HEK293 (cell line): Measurements from ENCODE around the gene UTP14C.

ENCODE experiments used
- CTCF ChIP-seq: fragments of 450-650 bp; formaldehyde crosslinking; IDR thresholded peaks from 2 replicates; pipeline ENCODE4 v1.5.1; 2016; ENCODE audit warnings: missing biosample characterization, missing genetic modification characterization
- ZXDB ChIP-seq: fragments of 450-650 bp; formaldehyde crosslinking; IDR thresholded peaks from 2 replicates; pipeline ENCODE4 v1.5.1; 2016; ENCODE audit warnings: missing biosample characterization, missing genetic modification characterization
- TF ChIP-seq, protein P1 (sequence below): fragments of 450-650 bp; IDR thresholded peaks from 2 replicates; pipeline ENCODE4 v1.5.1; 2018; ENCODE audit warnings: missing biosample characterization, missing genetic modification characterization
- TF ChIP-seq, protein P2 (sequence below): fragments of 450-650 bp; formaldehyde crosslinking; IDR thresholded peaks from 2 replicates; pipeline ENCODE4 v1.5.1; 2016; ENCODE audit warnings: missing biosample characterization, missing genetic modification characterization

DNA sequence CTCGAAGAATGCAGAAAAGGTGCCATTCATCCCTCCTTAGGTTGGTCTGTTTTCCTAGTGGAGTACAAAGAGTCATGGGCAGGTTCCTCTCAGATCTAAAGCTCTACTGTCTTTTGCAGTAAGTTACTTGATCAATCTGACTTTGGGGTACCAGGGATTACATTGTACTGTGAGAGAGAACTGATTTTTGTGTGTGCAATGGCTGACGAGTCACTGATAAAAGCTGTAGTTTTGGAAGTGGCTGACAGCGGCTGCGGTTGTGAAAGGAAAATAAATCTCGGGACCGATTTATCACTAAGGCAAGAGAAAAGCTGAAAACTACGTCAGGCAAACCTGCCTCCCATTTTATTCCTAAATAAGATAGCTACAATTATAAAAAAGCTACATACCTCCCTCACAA, 26.9 kb downstream of the UTP14C start:
- TF ChIP-seq CTCF (tag by site-specific recombination), result no peak
- TF ChIP-seq ZXDB (tag by site-specific recombination), result no peak
- TF ChIP-seq, protein P1, sequence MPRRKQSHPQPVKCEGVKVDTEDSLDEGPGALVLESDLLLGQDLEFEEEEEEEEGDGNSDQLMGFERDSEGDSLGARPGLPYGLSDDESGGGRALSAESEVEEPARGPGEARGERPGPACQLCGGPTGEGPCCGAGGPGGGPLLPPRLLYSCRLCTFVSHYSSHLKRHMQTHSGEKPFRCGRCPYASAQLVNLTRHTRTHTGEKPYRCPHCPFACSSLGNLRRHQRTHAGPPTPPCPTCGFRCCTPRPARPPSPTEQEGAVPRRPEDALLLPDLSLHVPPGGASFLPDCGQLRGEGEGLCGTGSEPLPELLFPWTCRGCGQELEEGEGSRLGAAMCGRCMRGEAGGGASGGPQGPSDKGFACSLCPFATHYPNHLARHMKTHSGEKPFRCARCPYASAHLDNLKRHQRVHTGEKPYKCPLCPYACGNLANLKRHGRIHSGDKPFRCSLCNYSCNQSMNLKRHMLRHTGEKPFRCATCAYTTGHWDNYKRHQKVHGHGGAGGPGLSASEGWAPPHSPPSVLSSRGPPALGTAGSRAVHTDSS, result no peak
- TF ChIP-seq, protein P2, sequence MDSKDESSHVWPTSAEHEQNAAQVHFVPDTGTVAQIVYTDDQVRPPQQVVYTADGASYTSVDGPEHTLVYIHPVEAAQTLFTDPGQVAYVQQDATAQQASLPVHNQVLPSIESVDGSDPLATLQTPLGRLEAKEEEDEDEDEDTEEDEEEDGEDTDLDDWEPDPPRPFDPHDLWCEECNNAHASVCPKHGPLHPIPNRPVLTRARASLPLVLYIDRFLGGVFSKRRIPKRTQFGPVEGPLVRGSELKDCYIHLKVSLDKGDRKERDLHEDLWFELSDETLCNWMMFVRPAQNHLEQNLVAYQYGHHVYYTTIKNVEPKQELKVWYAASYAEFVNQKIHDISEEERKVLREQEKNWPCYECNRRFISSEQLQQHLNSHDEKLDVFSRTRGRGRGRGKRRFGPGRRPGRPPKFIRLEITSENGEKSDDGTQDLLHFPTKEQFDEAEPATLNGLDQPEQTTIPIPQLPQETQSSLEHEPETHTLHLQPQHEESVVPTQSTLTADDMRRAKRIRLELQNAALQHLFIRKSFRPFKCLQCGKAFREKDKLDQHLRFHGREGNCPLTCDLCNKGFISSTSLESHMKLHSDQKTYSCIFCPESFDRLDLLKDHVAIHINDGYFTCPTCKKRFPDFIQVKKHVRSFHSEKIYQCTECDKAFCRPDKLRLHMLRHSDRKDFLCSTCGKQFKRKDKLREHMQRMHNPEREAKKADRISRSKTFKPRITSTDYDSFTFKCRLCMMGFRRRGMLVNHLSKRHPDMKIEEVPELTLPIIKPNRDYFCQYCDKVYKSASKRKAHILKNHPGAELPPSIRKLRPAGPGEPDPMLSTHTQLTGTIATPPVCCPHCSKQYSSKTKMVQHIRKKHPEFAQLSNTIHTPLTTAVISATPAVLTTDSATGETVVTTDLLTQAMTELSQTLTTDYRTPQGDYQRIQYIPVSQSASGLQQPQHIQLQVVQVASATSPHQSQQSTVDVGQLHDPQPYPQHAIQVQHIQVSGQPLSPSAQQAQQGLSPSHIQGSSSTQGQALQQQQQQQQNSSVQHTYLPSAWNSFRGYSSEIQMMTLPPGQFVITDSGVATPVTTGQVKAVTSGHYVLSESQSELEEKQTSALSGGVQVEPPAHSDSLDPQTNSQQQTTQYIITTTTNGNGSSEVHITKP (tag by site-specific recombination), result no peak
